Measurements from ENCODE around the gene SRC. TPM values are rescaled to one million over a fixed set of nuclear protein-coding genes. Genes with fewer than 3 reads are reported as not detected.

SRC gene
- total RNA-seq, 1 donor from 2014 or later, result 49.7 TPM

DNA sequence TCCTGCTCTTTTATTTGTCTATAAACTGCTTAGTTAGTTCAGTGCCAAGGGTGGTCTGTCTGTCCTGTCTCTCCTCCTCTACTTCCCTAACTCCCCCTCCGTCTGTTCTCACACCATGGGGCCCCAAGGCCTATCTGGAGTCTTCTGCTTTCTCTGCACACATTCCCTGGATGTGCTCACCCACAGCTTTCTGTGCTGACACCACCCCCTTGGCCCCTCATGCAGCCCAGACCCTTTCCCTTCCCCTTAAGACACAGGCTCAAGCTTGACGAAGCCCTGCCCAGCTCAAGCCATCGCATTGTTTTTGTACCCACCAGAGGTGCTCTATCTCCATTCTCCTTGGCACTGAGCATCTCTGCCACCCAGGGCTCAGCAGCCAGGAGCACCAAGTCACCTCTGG is 97.0 kb downstream of the SRC start:
- DNase-seq (ENCODE audit: low read depth), result no peak
- H3K27me3 ChIP-seq (ENCODE audit: control insufficient read depth, insufficient read depth, low read length), result peaks cover 21% of the 10 kb centered on the region
- no peak overlapping the region for H3K4me3 ChIP-seq (ENCODE audit: low read depth, low read length)
- TF ChIP-seq, protein P1, sequence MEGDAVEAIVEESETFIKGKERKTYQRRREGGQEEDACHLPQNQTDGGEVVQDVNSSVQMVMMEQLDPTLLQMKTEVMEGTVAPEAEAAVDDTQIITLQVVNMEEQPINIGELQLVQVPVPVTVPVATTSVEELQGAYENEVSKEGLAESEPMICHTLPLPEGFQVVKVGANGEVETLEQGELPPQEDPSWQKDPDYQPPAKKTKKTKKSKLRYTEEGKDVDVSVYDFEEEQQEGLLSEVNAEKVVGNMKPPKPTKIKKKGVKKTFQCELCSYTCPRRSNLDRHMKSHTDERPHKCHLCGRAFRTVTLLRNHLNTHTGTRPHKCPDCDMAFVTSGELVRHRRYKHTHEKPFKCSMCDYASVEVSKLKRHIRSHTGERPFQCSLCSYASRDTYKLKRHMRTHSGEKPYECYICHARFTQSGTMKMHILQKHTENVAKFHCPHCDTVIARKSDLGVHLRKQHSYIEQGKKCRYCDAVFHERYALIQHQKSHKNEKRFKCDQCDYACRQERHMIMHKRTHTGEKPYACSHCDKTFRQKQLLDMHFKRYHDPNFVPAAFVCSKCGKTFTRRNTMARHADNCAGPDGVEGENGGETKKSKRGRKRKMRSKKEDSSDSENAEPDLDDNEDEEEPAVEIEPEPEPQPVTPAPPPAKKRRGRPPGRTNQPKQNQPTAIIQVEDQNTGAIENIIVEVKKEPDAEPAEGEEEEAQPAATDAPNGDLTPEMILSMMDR (IDR thresholded peaks at IDR 0.05; ENCODE audit: insufficient read depth, low read length, poor library complexity, severe bottlenecking), result no peak
- H3K36me3 ChIP-seq (ENCODE audit: control insufficient read depth, insufficient read depth, low read length), result no peaks in the 10 kb centered on the region

DNA sequence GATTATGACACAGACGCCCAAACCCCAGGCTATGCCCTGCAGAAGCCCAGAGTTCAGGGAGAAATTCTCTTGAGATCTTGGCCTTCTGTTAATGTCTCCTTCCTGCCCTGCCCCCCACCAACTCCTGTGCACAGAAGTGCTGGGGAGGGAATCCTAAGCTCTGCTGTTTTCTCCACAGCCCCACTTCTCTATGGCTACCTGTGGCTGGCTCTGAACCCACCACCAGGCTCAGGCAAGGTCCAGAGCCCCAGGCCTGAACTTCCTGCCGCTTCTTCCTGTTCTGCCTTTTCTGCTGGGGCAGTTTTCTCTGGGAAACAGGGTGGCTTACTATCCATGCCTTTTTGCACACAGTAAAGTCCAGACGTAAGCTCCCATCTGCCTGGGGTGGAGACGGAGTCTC is 97.7 kb downstream of the SRC start:
- DNase-seq (ENCODE audit: low read depth), result no peak
- H3K36me3 ChIP-seq (ENCODE audit: control insufficient read depth, insufficient read depth, low read length), result no peaks in the 10 kb centered on the region
- no peak overlapping the region for H3K4me3 ChIP-seq (ENCODE audit: low read depth, low read length)
- H3K27me3 ChIP-seq (ENCODE audit: control insufficient read depth, insufficient read depth, low read length), result peaks cover 17% of the 10 kb centered on the region
- TF ChIP-seq, protein P1 (IDR thresholded peaks at IDR 0.05; ENCODE audit: insufficient read depth, low read length, poor library complexity, severe bottlenecking), result no peak

DNA sequence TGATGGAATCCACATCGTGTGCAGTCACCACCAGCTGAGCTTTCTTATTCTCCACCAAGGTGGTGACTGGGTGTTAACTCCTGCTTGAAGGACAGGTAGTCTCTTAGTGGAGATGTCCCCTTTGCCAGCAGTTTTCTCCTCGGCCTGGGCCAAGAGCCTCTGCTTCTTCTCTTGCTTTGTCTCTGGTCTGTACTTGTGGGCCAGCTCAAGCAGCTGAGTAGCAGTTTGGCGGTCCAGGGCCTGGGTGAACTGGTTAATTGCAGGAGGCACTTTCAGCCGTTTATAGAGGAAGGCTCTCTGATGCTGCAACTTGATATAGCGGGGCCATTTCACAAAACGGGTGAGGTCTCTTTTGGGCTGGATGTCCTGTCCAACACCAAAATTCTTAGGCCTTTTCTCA is 99.1 kb downstream of the SRC start:
- TF ChIP-seq, protein P1 (IDR thresholded peaks at IDR 0.05; ENCODE audit: insufficient read depth, low read length, poor library complexity, severe bottlenecking), result no peak
- H3K4me3 ChIP-seq (ENCODE audit: low read depth, low read length), result no peak overlapping the region
- H3K27me3 ChIP-seq (ENCODE audit: control insufficient read depth, insufficient read depth, low read length), result peaks cover 5% of the 10 kb centered on the region
- H3K36me3 ChIP-seq (ENCODE audit: control insufficient read depth, insufficient read depth, low read length), result no peaks in the 10 kb centered on the region
- DNase-seq (ENCODE audit: low read depth), result no peak

DNA sequence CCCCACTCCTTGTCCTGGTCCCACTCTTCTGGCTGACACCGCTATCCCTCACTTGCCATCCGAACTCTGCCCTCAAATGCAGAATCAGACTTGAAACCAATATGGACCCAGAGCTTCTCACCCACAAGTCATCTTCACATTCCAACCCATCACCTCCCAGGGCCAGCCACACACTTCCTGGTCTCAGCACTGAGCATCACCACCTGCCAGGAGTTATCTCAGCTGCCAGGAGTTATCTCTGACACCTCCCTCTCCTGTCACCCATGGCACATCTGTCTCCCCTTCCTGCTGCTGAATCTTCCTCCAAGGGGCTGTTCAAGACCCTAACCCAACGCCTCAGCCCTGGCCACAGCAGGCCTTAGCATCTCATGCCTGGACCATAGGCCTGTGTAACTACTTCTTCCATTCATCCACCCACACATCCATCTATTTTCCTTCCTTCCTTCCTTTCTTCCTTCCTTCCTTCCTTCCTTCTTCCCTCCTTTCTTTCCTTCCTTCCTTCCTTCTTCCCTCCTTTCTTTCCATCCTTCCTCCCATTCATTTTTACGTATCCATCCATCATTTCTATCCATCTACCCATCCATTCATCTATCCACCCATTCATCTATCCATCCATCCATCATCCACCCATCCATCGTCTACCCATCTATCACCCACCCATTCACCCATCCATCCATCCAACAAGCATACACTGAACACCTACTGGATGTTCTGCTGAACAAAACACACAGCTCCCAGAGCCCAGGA is 100.5 kb downstream of the SRC start:
- no peak for DNase-seq (ENCODE audit: low read depth)
- Histone ChIP-seq H3K27me3 (ENCODE audit: control insufficient read depth, insufficient read depth, low read length) (peaks cover 5% of the 10 kb centered on the region), H3K36me3 (ENCODE audit: control insufficient read depth, insufficient read depth, low read length) (no peaks in the 10 kb centered on the region), H3K4me3 (ENCODE audit: low read depth, low read length) (no peak overlapping the region)
- TF ChIP-seq, protein P1 (IDR thresholded peaks at IDR 0.05; ENCODE audit: insufficient read depth, low read length, poor library complexity, severe bottlenecking), result no peak

DNA sequence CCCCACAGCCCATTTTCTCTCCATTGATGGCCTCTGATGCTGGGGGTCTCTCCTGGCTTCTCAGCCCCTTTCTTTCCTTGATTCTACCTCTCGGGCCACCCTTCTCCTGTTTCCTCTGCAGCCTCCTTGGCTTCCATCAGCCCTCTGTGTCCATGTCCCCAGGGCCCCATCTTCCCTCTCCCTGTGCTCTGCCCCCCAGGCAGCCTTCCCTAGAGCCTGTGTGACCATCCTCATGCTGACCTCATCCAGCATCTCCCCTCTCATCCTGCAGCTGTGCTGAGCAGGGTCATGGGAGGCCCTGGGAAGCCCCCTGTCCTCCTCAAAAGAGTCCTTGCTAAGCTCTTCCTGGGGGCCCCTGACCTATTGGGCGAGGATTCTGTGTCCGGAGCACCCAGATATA is 101.7 kb downstream of the SRC start:
- Histone ChIP-seq H3K36me3 (ENCODE audit: control insufficient read depth, insufficient read depth, low read length) (no peaks in the 10 kb centered on the region), H3K27me3 (ENCODE audit: control insufficient read depth, insufficient read depth, low read length) (peaks cover 5% of the 10 kb centered on the region), H3K4me3 (ENCODE audit: low read depth, low read length) (no peak overlapping the region)
- DNase-seq (ENCODE audit: low read depth), result no peak
- TF ChIP-seq, protein P1 (IDR thresholded peaks at IDR 0.05; ENCODE audit: insufficient read depth, low read length, poor library complexity, severe bottlenecking), result no peak

DNA sequence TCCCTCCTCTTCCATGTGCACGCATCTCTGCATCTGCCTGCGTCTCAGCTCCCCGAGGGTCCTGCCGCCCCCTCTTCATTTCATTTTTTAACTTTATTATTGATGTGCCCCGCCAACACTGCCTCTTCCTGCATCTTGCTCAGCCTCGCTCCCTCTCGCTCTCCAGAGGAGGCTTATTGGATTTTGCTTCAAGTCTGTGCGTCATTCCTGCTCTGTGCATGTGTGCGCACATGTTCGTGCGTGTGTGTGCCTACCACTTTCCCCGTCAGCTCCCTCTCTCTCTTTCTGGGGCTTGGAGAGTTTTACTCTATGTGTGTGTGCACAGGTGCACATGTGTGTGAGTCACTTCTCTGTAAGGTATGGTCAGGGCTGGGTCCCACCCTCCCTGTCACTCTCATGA is 103.3 kb downstream of the SRC start:
- TF ChIP-seq, protein P1 (IDR thresholded peaks at IDR 0.05; ENCODE audit: insufficient read depth, low read length, poor library complexity, severe bottlenecking), result no peak
- Histone ChIP-seq H3K4me3 (ENCODE audit: low read depth, low read length) (no peak overlapping the region), H3K27me3 (ENCODE audit: control insufficient read depth, insufficient read depth, low read length) (peaks cover 5% of the 10 kb centered on the region), H3K36me3 (ENCODE audit: control insufficient read depth, insufficient read depth, low read length) (no peaks in the 10 kb centered on the region)
- DNase-seq (ENCODE audit: low read depth), result no peak

Data from kidney epithelial cell (primary cell).